T-helper 2 cell (primary cell): ENCODE measurements around the gene PYHIN1.

ENCODE experiments used
- DNase-seq, 5 experiments: peaks; one replicate each; pipeline versions ENCODE4 v3.0.0 to v3.0.0-alpha.2; 2012 to 2022
- total RNA-seq, 2 donors: gene quantifications; one replicate each; lab custom pipeline; 2026; lab: John Stamatoyannopoulos, UW

PYHIN1 gene
- total RNA-seq, result 22.8 to 54.1 reads per million in 2 donors

DNA sequence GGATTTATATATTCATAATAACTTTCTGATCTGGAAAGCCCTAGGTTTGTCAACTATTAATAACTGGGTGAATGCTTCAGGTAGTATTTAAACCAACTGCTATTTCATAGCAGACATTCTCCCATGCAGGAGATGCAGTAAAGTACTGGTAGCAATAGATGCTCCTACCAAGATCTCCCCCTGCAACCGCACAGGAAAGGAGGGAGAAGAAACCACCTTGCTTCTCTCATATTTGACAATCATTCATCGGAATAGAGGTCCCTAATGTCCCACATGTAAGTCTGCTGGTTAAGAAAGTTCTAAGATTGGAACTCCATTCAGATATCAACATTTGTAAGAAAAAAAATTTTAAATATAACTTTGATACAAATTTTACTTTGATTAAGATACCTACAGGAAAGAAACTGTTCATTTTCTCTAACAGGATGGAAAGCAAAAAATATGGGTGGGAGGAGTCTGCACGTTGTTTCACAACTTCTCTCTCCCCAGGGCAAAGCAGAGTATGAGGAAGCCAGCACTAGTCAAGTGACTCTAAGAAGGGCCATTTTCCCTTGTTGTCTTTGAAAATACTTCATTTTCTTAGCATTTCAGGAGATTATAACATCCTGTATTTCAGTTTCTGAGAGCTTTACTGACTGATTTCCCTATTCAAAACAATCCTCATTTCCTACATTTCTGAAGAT, at the start of gene PYHIN1:
Gene PYHIN1 (plus strand): TSS at position 498 of the 683 bp plus-strand sequence. CDS start 5,359 bp downstream, outside the sequence.
- DNase-seq, result peak in 3 of 5 experiments; percentile 10 to 89 (median 51)

DNA sequence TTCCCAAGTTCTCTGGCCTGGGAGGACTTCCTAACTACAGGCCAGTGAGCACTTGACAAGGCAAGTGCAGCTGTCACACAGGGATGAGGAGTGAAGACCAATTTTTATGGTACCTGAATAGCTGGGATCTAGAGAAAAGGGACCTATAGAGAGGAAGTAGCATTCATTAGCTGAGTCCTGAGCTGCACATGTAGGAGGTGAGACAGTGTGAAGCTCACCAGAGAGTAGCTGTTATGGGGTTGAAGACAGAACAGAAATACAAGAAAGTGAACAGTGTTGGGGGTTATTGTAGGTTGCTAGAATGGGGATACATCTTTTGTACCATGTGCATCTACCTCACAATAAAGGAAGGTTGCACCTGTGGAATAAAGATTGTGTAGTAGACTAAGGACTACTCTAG, 37.7 kb upstream of the PYHIN1 start:
- DNase-seq, result no peak

DNA sequence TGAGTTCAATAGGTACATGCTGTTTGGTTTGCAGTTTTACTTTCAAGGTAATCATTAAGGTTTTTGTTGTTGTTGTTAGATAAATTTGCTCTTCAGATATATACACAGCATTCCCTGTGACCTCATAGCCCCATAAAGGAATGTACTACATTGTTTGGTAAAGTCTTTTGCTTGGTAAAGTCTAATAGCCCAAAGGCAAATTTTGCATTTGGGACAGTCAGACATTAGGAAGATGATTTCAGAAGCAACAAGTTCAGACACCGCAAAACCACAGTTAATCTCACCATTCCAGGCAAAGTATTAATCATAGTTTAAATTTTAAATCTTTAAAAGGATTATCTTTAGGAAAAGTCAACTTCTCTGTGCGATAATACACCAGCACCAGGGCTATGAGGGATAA, 32.6 kb upstream of the PYHIN1 start:
- no peak for DNase-seq

DNA sequence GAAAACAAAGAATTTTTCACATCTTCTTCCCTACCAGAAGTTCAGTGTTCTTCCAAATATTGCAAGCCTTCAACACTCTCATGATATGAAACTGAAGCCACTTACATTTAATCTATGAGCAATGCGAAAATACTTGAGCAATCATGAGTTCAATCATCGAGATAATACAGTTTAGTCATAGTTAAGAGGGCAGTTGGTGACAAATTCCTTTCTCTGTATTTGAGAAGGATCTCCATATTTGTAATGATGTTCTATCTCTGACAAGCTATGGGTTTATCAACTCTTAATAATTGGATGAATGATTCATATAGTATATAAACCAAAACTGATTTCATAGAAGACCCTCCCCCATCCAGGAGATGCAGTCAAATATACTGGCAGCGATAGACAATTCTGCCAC, 29.7 kb upstream of the PYHIN1 start:
- peak in 1 of 5 experiments; percentile 58 for DNase-seq

DNA sequence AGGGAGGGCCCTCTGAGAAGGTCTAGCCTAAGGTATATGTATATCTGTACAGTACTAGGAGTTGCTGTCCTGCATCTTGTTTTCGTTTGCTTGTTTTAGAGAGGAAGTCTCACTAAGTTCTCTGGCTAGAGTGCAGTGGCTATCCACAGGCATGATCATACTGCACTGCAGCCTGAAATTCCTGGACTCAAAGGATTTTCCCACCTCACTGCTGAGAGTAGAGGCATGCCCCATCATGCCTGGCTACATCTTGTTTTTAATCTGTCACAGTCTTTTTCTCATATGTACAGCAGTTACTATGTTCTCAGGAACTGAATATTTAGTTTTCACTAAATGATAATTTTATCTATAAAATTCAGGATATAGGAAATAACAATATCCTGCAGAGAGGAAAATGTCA, 15.3 kb upstream of the PYHIN1 start:
- DNase-seq, result no peak

DNA sequence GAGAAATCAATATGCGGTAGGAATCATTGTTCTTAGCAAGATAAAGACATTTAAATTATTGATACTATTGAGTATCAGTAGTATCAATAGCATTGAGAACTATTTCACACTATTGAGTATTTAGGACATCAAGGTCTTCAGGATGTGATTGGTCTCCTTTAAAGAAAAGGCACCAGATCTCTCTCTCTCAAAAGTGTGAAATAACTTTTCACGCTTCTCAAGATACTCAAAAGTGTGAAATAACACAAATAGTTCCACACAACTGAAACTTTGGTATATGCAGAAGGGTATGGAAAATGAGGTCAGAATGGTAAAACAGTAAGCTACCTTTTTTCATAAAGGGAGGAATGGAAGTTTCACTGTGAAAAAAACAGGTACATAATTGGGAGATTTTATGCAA, 6.7 kb upstream of the PYHIN1 start:
- peak in 1 of 5 experiments; percentile 9 for DNase-seq

DNA sequence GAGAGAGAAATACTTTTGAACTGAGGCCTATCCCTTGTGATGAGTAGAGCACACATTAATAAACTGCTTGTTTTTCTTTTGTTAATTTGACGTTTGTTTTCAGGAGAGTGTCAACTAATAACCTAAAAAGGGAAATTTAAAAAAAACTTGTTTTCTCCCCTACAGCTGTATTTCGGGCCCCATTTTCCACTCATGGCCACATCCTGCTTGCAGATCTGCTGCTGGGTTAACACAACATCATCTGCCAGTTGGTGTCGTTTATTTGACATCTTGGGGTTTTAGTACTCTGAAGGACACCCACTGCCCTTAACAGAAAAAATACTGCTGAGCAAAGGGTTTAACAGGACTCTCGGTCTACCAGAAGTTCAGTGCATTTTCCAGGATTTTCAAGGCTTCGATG, 848 bp upstream of the PYHIN1 start:
- DNase-seq, result peak in 3 of 5 experiments; percentile 10 to 91 (median 48)

DNA sequence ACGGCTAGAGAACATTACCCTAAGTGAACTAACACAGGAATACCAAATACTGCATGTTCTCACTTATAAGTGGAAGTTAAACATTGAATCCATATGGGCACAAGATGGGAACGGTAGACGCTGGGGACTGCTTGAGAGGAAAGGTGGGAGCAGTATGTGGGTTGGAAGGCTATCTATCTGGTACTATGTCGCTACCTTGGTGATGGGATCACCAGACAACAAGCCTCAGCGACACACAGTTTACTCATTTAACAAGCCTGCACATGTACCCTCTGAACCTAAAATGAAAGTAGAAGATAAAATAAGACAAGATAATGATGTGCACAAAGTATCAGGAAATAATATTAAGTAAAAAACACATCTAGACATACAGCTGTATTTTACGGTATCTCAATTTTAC, 819 bp downstream of the PYHIN1 start:
- peak in 1 of 5 experiments; percentile 81 for DNase-seq

DNA sequence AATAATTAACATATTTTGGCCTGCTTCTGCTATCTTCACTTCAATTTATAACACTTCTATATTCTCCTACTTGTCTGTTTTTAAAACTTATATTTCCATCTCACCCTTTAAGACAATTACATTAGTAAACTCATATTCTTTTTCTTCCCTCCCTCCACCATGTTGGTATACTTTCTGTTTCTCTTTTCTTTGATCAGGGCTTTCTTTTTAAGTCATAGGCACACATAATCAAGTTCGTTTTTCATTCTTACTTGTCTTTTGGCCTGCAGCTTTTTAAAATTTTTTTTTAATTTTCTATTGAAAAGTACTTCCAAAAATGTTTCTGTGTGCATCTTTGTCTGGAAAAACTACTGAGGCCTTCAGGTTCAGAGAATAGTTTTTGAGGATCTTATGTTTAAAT, 2.3 kb downstream of the PYHIN1 start:
- peak in 2 of 5 experiments; percentile 9 to 74 for DNase-seq

DNA sequence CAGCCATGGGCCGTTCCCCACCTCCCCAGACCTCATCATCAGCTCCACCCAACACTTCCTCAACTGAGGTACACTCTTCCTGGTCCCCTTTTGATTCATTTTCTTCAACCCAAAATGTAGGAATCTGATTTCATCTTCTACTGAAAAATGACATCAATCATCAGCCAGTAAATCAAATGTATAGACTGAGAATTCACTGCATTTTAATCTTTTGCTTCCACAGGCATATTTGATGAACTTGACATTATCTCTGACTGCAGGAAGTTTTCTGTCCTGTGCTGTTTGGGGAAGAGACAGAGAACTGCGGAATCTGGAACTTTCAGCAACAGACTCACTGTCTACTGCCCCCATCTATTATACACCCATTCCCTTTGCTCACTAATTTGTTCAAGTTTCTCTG, 7.8 kb downstream of the PYHIN1 start:
- no peak for DNase-seq

DNA sequence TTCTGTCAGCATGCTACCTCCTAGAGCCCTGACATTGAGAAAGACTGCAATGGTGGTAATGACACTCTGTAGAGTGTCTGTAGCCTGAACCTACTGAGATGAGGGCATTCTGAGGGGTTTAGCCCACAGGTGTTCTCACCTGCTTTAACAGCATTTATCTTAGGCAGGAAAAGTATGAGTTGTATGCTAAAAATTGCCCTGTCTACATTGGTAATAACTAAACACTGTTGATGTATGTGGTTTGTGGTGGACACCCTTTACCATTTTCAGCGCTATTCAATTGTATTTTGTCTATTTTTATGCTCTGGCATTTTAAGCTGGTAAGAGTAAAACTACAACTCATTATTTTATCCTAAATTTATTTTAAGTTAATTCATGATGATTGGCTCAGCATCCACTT, 10.0 kb downstream of the PYHIN1 start:
- peak in 1 of 5 experiments; percentile 26 for DNase-seq

DNA sequence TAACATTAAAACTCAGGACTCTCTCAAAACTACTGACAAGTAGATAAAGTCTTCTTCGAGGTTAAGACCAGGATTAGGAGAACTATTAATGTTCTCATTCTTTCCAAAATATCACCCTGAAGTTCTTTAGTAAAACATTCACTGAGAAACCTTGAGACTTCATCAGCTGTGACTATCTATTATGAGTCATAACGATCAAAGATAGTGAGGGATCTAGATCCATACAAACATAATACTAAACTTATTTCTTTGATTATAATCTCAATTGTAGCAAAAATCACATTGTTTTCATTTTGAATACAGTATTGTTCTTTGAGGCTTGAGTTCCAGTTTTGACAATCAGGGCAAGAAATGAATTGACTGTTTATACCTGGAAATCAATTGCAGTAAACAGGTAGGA, 11.1 kb downstream of the PYHIN1 start:
- peak in 1 of 5 experiments; percentile 72 for DNase-seq

DNA sequence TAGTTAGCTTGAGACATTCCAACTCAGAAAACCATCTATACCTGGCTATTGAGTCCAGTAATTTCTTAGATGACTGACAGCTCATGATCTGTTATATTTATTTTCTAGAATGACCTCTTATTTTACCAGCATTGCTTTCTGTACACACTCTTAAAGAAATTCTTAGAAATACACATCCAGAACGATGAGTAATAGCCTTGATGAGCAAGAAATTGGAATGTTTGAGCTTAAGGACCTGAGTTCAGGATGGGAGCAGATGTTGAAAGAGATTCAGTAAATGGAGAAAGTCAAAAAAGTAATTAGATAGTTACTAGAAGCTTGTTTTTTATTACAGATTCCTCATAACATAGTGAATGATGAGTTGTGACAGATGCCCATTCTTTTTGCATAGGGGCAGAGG, 11.7 kb downstream of the PYHIN1 start:
- DNase-seq, result no peak

DNA sequence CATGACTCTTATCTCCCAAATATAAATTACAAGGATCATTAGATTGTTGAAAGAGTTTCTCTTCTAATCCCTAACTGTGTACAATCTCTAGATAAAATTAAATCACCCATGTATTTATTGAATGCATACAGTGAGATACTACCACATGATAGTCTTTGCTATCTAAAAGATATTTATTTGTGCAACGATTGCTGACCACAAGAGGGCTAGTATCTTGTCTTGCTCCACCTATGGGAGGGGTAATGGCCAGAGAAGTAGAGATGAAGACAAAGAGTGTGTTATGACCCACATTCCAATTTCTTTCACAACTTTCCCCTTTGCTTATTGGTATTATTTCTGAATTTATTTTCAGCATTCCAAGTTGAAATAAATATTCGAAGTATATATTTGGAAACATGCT, 13.7 kb downstream of the PYHIN1 start:
- DNase-seq, result no peak

DNA sequence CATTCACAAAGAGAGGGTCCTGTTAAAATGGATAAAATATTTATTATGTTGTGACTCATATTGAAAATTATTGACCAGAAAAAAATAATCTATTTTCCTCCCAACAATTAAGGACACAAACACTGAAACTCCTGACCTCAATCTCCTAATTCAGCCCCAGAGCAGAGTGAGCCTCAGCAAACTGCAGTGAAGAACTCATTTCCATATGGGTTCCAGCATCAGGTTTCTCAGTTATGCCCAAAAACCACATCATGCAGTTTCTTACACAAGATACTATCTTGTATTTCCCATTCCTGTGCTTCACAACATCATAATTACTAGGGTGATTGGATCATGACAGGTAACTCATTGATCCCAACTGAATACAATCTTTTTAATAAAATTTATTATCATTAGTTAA, 15.4 kb downstream of the PYHIN1 start:
- DNase-seq, result no peak

DNA sequence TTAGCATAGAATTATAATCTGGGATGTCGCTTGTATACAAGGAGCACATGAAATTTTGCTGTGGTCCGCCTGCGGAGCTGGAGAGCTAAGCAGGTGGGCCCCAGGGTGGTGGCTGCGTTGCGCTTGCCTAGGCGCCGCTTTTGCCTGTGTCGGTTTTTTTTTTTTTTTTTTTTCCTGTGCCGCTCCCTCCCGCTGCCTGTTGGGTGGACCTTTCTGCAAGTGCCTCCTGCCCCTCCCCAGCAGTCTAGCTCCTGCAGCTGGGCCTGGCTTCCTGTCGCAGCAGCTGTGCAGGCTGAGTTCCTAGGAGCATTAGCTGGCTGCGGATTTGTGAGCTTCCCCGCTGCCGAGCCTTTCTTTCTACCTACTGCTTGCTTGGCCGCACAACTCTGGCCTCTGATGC, 20.6 kb downstream of the PYHIN1 start:
- no peak for DNase-seq

DNA sequence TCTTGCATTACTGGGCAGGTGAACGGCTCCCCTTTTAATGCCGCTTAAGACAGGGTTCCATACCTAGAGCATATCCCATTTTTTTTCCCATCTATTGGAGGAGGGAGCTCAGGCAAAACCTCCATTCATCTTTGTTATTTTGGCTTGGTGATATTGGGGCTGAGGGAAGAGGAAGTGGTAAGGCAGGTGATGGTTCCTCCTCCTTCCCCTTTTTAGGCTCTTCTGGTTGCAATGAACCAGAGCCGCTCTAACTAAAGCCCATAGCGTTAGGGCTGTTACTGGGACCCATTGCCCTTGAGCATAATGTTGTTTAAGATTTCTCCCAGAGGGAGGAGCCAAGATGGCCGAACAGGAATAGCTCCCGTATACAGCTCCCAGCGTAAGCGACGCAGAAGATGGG, 21.1 kb downstream of the PYHIN1 start:
- DNase-seq, result no peak

DNA sequence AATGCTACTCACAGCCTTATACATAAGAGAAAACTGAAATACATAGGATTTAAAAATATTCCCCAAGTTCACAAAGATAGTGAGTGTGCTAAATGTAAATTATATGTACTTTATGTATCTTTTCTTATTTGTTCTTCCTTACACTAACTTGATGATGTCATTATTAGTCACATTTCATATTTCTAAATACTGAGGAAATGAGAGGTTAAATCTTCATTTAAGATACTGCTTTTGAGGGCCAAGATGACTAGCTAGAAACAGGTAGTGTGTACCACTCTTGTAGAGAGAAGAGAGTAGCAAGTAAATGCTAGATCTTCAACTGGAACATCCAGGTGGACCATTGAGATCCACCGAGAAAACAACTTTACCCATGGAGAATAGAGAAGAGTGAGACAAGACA, 29.8 kb downstream of the PYHIN1 start:
- DNase-seq, result no peak

DNA sequence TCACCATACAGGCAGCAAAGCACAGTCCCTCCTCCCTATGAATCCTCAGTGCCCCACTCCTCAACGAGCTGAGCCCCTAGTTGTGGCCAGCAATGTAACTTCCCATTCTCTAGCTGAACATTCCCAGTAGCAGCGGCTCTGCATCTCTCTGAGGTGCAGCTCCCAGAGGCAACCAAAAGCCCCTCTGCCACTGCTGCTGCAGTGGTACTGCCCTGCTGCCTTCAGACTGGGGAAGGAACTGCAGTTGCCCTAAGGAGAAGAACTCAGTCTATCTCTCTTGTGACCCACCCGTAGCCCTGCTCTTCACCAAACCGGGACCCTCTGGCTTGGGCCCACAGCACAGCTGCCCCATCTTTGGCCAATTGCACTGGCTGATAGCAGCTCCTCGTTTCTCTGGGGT, 31.6 kb downstream of the PYHIN1 start:
- no peak for DNase-seq

DNA sequence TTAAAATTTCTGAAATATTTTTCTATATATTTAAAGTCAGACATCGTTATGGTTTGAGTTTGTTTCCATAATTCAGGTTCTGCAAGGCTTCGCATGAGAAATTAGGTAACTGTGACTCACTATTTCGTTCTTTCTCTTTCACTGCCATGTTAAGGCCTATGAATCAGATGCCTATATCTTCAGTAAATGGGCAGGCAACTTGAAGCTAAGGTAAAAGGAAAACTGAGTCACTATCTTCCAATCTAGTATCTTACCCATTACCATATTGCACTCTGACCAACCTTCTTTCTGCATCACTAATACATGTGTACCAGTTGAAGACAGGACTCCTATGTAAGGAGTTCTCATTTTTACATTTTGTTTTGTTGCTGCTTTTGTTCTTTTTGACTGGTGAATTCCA, 37.8 kb downstream of the PYHIN1 start:
- DNase-seq, result no peak

DNA sequence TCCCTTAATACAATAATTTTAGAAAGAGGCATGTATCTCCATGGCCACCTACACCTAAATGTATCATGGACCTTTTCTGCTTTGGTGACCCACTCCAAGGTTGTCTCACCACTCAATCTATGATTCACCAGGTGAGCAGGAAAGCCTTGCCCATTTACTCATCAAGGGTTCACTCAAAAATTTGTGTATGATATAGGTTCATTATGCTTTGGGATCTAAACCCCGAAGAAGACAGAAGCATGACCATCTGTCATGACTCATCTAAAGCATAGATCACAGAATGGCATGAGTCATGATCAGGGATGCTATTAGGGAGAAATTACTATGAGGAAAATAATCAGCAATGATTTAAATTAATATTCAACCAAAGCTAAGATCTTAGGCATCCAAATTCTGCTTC, 38.5 kb downstream of the PYHIN1 start:
- no peak for DNase-seq

DNA sequence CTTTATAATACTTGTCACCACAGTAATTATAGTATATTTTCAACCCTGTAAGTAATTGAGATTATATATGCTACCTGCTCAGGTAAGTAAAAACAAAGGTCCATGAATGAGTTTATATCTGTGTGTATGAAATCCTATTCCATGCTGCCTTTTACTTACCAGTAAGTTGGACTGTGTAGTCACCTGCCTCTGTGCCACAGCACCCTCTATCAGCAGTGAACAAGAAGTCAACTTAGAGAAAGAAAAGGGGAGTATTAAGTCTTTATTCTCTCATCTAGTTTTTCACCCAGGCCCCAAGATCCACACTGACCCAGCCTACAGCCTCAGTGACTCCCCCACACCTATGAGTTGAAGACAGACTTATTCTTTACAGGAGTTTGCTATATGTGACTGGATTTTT, 41.5 kb downstream of the PYHIN1 start:
- peak in 1 of 5 experiments; percentile 57 for DNase-seq

DNA sequence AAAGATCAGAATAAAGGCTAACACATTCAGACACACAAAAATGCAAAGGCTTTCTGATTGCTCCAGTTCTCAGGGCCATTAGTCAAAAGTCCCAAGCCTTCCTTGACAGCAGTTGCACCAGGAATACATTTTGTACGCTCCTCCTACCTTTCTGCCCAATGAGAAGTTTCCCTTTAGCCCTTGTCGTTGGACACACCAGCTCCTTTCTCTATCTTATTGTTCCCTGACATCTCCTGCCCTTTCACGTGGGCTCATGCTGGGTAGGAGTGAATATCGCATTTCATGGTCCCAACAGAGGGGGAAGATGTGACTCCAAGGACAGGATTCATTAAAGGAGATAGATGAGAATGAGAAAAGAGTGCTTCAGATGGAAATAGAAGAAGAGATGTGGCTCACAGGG, 44.9 kb downstream of the PYHIN1 start:
- no peak for DNase-seq

DNA sequence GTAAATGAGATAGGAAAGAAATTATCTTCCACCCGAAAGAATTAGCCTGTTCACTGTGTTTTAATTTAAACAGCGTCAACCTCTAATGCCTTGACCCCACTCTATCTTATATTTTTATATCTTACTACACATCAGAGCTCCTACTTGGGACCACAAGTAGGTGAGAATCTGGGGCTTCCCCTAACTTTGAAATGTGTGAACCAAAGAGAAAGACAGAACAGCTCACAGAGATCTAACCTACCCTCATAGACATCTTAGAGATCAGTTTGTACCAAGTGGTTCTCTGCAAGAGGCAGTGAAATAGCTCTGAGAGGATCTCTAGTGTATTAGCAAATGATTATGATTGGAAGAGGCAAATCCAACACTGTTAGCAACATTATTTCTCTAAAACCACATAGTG, 47.4 kb downstream of the PYHIN1 start:
- peak in 2 of 5 experiments; percentile 19 to 20 for DNase-seq

DNA sequence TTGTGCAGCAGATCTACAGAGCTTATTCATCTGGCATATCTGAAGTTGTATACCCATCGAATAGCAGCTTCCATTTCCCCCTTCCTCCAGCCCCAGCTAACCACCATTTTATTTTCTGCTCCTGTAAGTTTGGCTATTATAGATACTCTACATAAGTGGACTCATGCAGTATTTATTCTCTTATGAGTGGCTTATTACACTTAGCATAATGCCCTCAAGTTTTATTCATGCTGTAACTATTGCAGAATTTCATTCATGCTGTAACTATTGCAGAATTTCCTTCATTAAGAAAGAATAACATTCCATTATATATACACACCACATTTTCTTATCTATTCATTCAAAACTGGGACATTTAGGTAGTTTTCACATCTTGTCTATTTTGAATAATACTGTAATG, 47.9 kb downstream of the PYHIN1 start:
- no peak for DNase-seq
